ENCODE measurements around the gene FRMPD1. TPM values are rescaled to one million over a fixed set of nuclear protein-coding genes. Genes with fewer than 3 reads are reported as not detected.

The FRMPD1 gene
- total and polyA plus RNA-seq, 7 donors: 0.16 to 0.71 (median 0.28) TPM; not detected in 2

GRCh38 chr9:37784616-37785483 is 134.1 kb downstream of the FRMPD1 start, which contains the start of gene EXOSC3:
Gene EXOSC3, minus strand, starts transcription at chr9:37785064. Its CDS starts 20 bp downstream, at chr9:37785044.
- WGBS, 2 donors: 0 to 1% methylated on average over 73 of the region's 73 CpGs
- TF ChIP-seq POLR2AphosphoS5 (IDR thresholded peaks at IDR 0.05) (peak; percentile 71 to 90 (median 83)), POLR2A (IDR thresholded peaks at IDR 0.05) (peak; percentile 61 to 63), EP300 (IDR thresholded peaks at IDR 0.05) (no peak), CTCF (IDR thresholded peaks at IDR 0.05) (peak in 1 of 4 experiments; percentile 15)
- peaks cover 5 to 39% (median 18%) of the 10 kb centered on the region in 4 donors for H3K36me3 ChIP-seq
- peaks cover 0 to 19% (median 14%) of the 10 kb centered on the region in 4 donors for H3K4me1 ChIP-seq
- H3K27ac ChIP-seq: peak within 1 kb of the TSS; percentile 85 to 89 (median 86)
- intact Hi-C loops (cut with DNase I): loop anchor here (1.0 to 10.0 kb wide), 3 partner anchors 15 to 300 kb away; partner anchors contain the start of genes DCAF10 and POLR1E
- DNase-seq: peak; percentile 93
- H3K4me3 ChIP-seq: peak within 1 kb of the TSS; percentile 84 to 92 (median 86)
- H3K9me3 ChIP-seq: no peaks in the 10 kb centered on the region
- H3K27me3 ChIP-seq: peaks cover 0 to 5% (median 4%) of the 10 kb centered on the region in 3 donors

- no peak for DNase-seq
- peaks cover 0 to 19% (median 14%) of the 10 kb centered on the region in 4 donors for H3K4me1 ChIP-seq
- peaks cover 0 to 16% (median 6%) of the 10 kb centered on the region in 4 donors for H3K36me3 ChIP-seq
- H3K9me3 ChIP-seq: no peaks in the 10 kb centered on the region
- H3K4me3 ChIP-seq: no peak overlapping the region
- TF ChIP-seq POLR2A (IDR thresholded peaks at IDR 0.05): no peak
- 61 to 73% methylated on average over 45 of the region's 45 CpGs for WGBS, 2 donors
- intact Hi-C loops (cut with DNase I): loop anchor here (10.0 kb wide), 1 partner anchor 302 kb away; the partner anchor contains the start of gene POLR1E
- H3K27ac ChIP-seq: no peak overlapping the region
- peaks cover 0 to 5% (median 4%) of the 10 kb centered on the region in 3 donors for H3K27me3 ChIP-seq
These were observed 136.3 kb downstream of the FRMPD1 start for GRCh38 chr9:37787059-37787458.

GRCh38 chr9:37788332-37788731 is 137.6 kb downstream of the FRMPD1 start:
- DNase-seq: no peak
- peaks cover 0 to 4% (median under 1%) of the 10 kb centered on the region in 4 donors for H3K36me3 ChIP-seq
- H3K9me3 ChIP-seq: no peaks in the 10 kb centered on the region
- no peak overlapping the region for H3K27ac ChIP-seq
- no peak for TF ChIP-seq EP300 (IDR thresholded peaks at IDR 0.05)
- no peak for TF ChIP-seq POLR2A (IDR thresholded peaks at IDR 0.05)
- TF ChIP-seq CTCF (IDR thresholded peaks at IDR 0.05): no peak
- TF ChIP-seq POLR2AphosphoS5 (IDR thresholded peaks at IDR 0.05): no peak
- intact Hi-C loops (cut with DNase I): loop anchor here (10.0 kb wide), 1 partner anchor 304 kb away; the partner anchor contains the start of gene POLR1E
- H3K4me3 ChIP-seq: no peak overlapping the region
- H3K4me1 ChIP-seq: peaks cover 0 to 16% (median 13%) of the 10 kb centered on the region in 4 donors
- H3K27me3 ChIP-seq: peaks cover 0 to 5% (median 4%) of the 10 kb centered on the region in 3 donors
- WGBS, 2 donors: 80 to 83% methylated on average over 6 of the region's 6 CpGs

GRCh38 chr9:37790096-37790495 is 139.3 kb downstream of the FRMPD1 start:
- no peak for TF ChIP-seq POLR2AphosphoS5 (IDR thresholded peaks at IDR 0.05)
- TF ChIP-seq CTCF (IDR thresholded peaks at IDR 0.05): no peak
- TF ChIP-seq EP300 (IDR thresholded peaks at IDR 0.05): no peak
- TF ChIP-seq POLR2A (IDR thresholded peaks at IDR 0.05): no peak
- Histone ChIP-seq H3K9me3 (no peaks in the 10 kb centered on the region), H3K36me3 (no peaks in the 10 kb centered on the region), H3K27me3 (peaks cover 0 to 5% (median 4%) of the 10 kb centered on the region in 3 donors), H3K27ac (no peak overlapping the region), H3K4me1 (peaks cover 0 to 6% (median 4%) of the 10 kb centered on the region in 4 donors), H3K4me3 (no peak overlapping the region)
- intact Hi-C loops (cut with DNase I): no loop called here
- no peak for DNase-seq
- 97 to 98% methylated on average over 2 of the region's 2 CpGs for WGBS, 2 donors

GRCh38 chr9:37792122-37792521 is 141.4 kb downstream of the FRMPD1 start:
- Histone ChIP-seq H3K4me1 (no peaks in the 10 kb centered on the region), H3K36me3 (no peaks in the 10 kb centered on the region), H3K27ac (no peak overlapping the region), H3K27me3 (peaks cover 0 to 2% (median 1%) of the 10 kb centered on the region in 3 donors), H3K4me3 (no peak overlapping the region), H3K9me3 (no peaks in the 10 kb centered on the region)
- intact Hi-C loops (cut with DNase I): no loop called here
- TF ChIP-seq POLR2AphosphoS5 (IDR thresholded peaks at IDR 0.05) (no peak), EP300 (IDR thresholded peaks at IDR 0.05) (no peak), POLR2A (IDR thresholded peaks at IDR 0.05) (no peak), CTCF (IDR thresholded peaks at IDR 0.05) (no peak)
- WGBS, 2 donors: 92% methylated on average over 5 of the region's 5 CpGs
- DNase-seq: no peak
